ENCODE results near the gene OR6B1.
"Not testable (repeated sequence)": the region's sequence is repeated elsewhere in the genome, so short reads cannot be mapped to it uniquely, and the experiment has no call there.

Gene OR6B1

GRCh38 chr7:144006029-144006691 lies 6.0 kb downstream of the OR6B1 start:
- no peak for DNase-seq (ENCODE audit: low read depth)

- no peak for DNase-seq (ENCODE audit: low read depth)
Observed at GRCh38 chr7:144006692-144007042, 6.5 kb downstream of the OR6B1 start.

GRCh38 chr7:144009361-144009760 lies 9.2 kb downstream of the OR6B1 start:
- DNase-seq (ENCODE audit: low read depth): no peak

- DNase-seq (ENCODE audit: low read depth): not testable (repeated sequence)
Observed at GRCh38 chr7:144010061-144010460, 9.9 kb downstream of the OR6B1 start.

GRCh38 chr7:144010821-144011220 lies 10.7 kb downstream of the OR6B1 start:
- DNase-seq (ENCODE audit: low read depth): not testable (repeated sequence)

- DNase-seq (ENCODE audit: low read depth): no peak
Observed at GRCh38 chr7:144011458-144012230, 11.5 kb downstream of the OR6B1 start.

GRCh38 chr7:144018065-144018464 lies 17.9 kb downstream of the OR6B1 start:
- no peak for DNase-seq (ENCODE audit: low read depth)

- DNase-seq (ENCODE audit: low read depth): no peak
Observed at GRCh38 chr7:144019457-144019856, 19.3 kb downstream of the OR6B1 start.

- DNase-seq (ENCODE audit: low read depth): no peak
Observed at GRCh38 chr7:144020340-144020739, 20.2 kb downstream of the OR6B1 start.

GRCh38 chr7:144022169-144022568 lies 22.0 kb downstream of the OR6B1 start:
- DNase-seq (ENCODE audit: low read depth): no peak

GRCh38 chr7:144023171-144023827 lies 23.2 kb downstream of the OR6B1 start:
- no peak for DNase-seq (ENCODE audit: low read depth)

- no peak for DNase-seq (ENCODE audit: low read depth)
Observed at GRCh38 chr7:144024213-144024612, 24.1 kb downstream of the OR6B1 start.

GRCh38 chr7:144026203-144026883 lies 26.2 kb downstream of the OR6B1 start:
- no peak for DNase-seq (ENCODE audit: low read depth)

- no peak for DNase-seq (ENCODE audit: low read depth)
Observed at GRCh38 chr7:144027070-144027469, 26.9 kb downstream of the OR6B1 start.

GRCh38 chr7:144027974-144028373 lies 27.9 kb downstream of the OR6B1 start:
- DNase-seq (ENCODE audit: low read depth): no peak

GRCh38 chr7:144028547-144028946 lies 28.4 kb downstream of the OR6B1 start:
- no peak for DNase-seq (ENCODE audit: low read depth)

- no peak for DNase-seq (ENCODE audit: low read depth)
Observed at GRCh38 chr7:144032516-144032915, 32.4 kb downstream of the OR6B1 start.

- DNase-seq (ENCODE audit: low read depth): no peak
Observed at GRCh38 chr7:144032985-144033709, 33.0 kb downstream of the OR6B1 start.

GRCh38 chr7:144035385-144035784 lies 35.3 kb downstream of the OR6B1 start:
- no peak for DNase-seq (ENCODE audit: low read depth)

- DNase-seq (ENCODE audit: low read depth): no peak
Observed at GRCh38 chr7:144036302-144036885, 36.3 kb downstream of the OR6B1 start.

- no peak for DNase-seq (ENCODE audit: low read depth)
Observed at GRCh38 chr7:144037414-144038035, 37.4 kb downstream of the OR6B1 start.
